HEK293 (cell line): ENCODE data around the gene MLH1.

ENCODE experiments used
- CTCF ChIP-seq: fragments of 450-650 bp; formaldehyde crosslinking; IDR thresholded peaks from 2 replicates; pipeline ENCODE4 v1.5.1; 2016; ENCODE audit warnings: missing biosample characterization, missing genetic modification characterization
- MYNN ChIP-seq: fragments of 450-650 bp; formaldehyde crosslinking; IDR thresholded peaks from 2 replicates; pipeline ENCODE4 v1.5.1; 2016; ENCODE audit warnings: missing biosample characterization, missing genetic modification characterization, borderline replicate concordance
- REST ChIP-seq: fragments of 450-650 bp; formaldehyde crosslinking; IDR thresholded peaks from 2 replicates; pipeline ENCODE4 v1.5.1; 2016; ENCODE audit warnings: missing biosample characterization, missing genetic modification characterization
- SALL2 ChIP-seq: fragments of 450-650 bp; formaldehyde crosslinking; IDR thresholded peaks from 2 replicates; pipeline ENCODE4 v1.5.0; 2017; ENCODE audit warnings: missing biosample characterization, mild to moderate bottlenecking, missing genetic modification characterization, borderline replicate concordance
- YY1 ChIP-seq: fragments of 450-650 bp; formaldehyde crosslinking; IDR thresholded peaks from 2 replicates; pipeline ENCODE4 v1.5.1; 2018; ENCODE audit warnings: missing biosample characterization, missing genetic modification characterization
- ZFP37 ChIP-seq: fragments of 450-650 bp; formaldehyde crosslinking; IDR thresholded peaks from 2 replicates; pipeline ENCODE4 v1.5.1; 2016; ENCODE audit warnings: missing biosample characterization, missing genetic modification characterization
- ZNF10 ChIP-seq: fragments of 450-650 bp; formaldehyde crosslinking; IDR thresholded peaks from 2 replicates; pipeline ENCODE4 v1.5.1; 2017; ENCODE audit warnings: missing biosample characterization, missing genetic modification characterization
- ZNF121 ChIP-seq: fragments of 450-650 bp; formaldehyde crosslinking; IDR thresholded peaks from 2 replicates; pipeline ENCODE4 v1.5.1; 2016; ENCODE audit warnings: missing biosample characterization, missing genetic modification characterization
- ZNF133 ChIP-seq: fragments of 450-650 bp; formaldehyde crosslinking; IDR thresholded peaks from 2 replicates; pipeline ENCODE4 v1.5.1; 2016; ENCODE audit warnings: missing biosample characterization, missing genetic modification characterization
- ZNF18 ChIP-seq: fragments of 450-650 bp; formaldehyde crosslinking; IDR thresholded peaks from 2 replicates; pipeline ENCODE4 v1.5.1; 2016; ENCODE audit warnings: missing biosample characterization, missing genetic modification characterization
- ZNF221 ChIP-seq: fragments of 450-650 bp; formaldehyde crosslinking; IDR thresholded peaks from 2 replicates; pipeline ENCODE4 v1.5.1; 2017; ENCODE audit warnings: missing biosample characterization, missing genetic modification characterization, borderline replicate concordance
- ZNF335 ChIP-seq: fragments of 450-650 bp; formaldehyde crosslinking; conservative IDR thresholded peaks from 2 replicates; pipeline ENCODE4 v1.5.1; 2016; ENCODE audit warnings: missing biosample characterization, missing genetic modification characterization
- ZNF776 ChIP-seq: fragments of 450-650 bp; formaldehyde crosslinking; IDR thresholded peaks from 2 replicates; pipeline ENCODE4 v1.5.0; 2017; ENCODE audit warnings: missing biosample characterization, missing genetic modification characterization, borderline replicate concordance

DNA sequence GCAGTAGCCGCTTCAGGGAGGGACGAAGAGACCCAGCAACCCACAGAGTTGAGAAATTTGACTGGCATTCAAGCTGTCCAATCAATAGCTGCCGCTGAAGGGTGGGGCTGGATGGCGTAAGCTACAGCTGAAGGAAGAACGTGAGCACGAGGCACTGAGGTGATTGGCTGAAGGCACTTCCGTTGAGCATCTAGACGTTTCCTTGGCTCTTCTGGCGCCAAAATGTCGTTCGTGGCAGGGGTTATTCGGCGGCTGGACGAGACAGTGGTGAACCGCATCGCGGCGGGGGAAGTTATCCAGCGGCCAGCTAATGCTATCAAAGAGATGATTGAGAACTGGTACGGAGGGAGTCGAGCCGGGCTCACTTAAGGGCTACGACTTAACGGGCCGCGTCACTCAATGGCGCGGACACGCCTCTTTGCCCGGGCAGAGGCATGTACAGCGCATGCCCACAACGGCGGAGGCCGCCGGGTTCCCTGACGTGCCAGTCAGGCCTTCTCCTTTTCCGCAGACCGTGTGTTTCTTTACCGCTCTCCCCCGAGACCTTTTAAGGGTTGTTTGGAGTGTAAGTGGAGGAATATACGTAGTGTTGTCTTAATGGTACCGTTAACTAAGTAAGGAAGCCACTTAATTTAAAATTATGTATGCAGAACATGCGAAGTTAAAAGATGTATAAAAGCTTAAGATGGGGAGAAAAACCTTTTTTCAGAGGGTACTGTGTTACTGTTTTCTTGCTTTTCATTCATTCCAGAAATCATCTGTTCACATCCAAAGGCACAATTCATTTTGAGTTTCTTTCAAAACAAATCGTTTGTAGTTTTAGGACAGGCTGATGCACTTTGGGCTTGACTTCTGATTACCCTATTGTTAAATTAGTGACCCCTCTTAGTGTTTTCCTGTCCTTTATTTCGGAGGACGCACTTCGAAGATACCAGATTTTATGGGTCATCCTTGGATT is at the start of gene MLH1:
- TF ChIP-seq ZFP37 (tag by site-specific recombination) (0 out of 2 replicates have a peak, but pooled peaks have one; percentile 30), MYNN (no peak), CTCF (tag by site-specific recombination) (no peak), REST (tag by site-specific recombination) (no peak), ZNF776 (tag by site-specific recombination) (no peak), SALL2 (no peak), ZNF121 (tag by site-specific recombination) (no peak), ZNF335 (peak; percentile 76), ZNF221 (tag by site-specific recombination) (no peak), ZNF18 (tag by site-specific recombination) (no peak), YY1 (tag by site-specific recombination) (peak; percentile 99), ZNF133 (tag by site-specific recombination) (no peak; the same call in 1 of the 2 replicates), ZNF10 (tag by site-specific recombination) (no peak)
